Iris pigment epithelial cell (primary cell): ENCODE data around the gene ARID5A.
"Not testable (repeated sequence)": the region's sequence is repeated elsewhere in the genome, so short reads cannot be mapped to it uniquely, and the experiment has no call there.

Experiments
- DNase-seq: peaks from one replicate; pipeline ENCODE4 v3.0.0-alpha.2; 2011; ENCODE audit warnings: low read depth

The ARID5A gene

DNA sequence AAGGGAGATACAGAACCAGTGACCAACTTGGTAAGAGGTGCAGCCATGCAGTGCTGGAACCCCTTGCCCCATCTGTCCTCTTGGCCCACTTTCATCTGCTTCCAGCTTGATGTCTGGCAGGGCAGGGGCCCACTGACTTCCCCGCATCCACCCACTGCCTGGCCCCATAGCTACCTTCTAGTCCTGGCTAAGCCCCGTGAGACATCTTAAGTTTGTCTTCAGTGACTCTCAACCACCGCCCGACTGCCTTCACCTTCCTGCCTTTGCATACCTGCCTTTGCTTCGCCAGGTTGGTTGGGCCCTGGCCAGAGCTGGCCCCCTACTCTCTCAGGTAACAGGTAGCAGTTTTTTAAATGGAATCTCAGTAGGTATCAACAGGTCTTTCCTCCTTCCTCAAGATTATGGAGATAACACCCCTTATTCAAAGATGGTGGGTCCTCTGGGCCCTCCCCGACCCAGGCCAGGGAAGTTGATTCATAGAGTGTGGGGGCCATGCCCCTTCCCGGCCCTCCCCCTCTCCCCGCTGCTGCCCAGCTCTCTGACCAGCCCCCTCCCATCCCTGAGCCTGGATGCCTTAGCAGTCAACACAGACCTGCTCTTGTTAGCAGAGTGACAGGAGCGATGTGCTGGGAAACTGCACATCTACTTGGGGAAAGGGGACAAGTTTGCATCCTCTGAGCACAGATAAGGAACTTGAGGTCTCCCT lies 2.8 kb downstream of the ARID5A start:
- DNase-seq = no peak

DNA sequence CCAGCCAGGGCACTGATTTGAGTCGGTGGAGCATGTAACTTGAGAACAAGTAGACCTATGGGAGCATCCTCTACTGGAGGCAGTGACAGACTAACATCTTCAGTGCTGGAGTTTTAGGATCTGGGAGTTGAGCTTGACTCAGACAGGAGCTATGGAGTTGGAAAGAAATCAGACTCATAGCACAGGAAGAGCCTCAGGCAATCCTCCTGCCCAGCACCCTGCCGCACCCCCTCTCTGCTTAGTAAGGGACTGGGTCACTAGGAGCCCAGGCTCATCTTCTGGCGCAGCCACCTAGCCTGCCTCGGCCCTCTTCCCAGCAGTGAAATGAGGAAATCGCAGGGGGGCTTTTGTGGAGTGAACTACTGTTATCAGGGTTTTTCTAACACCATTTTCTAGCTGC lies 3.6 kb downstream of the ARID5A start:
- no peak for DNase-seq

DNA sequence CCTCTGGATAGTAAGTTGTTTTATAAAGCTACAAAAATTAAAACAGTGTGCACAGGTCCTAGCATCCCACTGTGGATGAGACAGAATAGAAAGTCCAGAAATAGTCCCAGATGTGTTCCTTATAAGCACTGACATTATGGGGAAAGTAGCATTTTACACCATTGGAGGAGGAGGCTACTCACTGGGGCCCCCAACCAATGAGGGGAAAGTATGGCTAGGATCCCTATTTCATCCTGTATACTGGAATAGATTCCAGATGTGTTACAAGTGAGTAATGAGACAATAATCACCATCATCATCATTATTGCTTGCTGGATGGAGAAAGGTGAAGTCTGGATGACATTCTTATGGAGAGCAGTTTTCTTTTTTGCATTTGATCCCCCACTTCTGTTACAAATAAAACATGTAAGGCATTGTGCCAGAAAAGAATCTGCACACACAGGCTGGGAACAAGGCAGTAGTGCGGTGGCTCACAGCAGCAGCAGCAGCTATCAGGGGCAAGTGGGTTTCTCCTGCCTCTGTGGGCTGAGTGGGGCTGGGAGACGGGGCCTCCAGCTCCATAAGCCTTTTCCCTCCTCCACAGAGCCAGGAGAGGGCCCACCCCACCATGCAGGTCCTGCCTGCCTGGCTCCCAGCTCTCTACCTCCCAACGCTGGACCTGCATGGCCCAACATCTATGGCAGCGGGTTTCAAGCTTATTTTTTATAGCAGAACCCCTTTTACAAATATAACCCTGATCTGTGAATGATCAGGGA lies 5.0 kb downstream of the ARID5A start:
- no peak for DNase-seq

GRCh38 chr2:96542357-96542977 lies 5.9 kb downstream of the ARID5A start:
- no peak for DNase-seq

GRCh38 chr2:96546321-96546720 lies 9.8 kb downstream of the ARID5A start:
- no peak for DNase-seq

DNA sequence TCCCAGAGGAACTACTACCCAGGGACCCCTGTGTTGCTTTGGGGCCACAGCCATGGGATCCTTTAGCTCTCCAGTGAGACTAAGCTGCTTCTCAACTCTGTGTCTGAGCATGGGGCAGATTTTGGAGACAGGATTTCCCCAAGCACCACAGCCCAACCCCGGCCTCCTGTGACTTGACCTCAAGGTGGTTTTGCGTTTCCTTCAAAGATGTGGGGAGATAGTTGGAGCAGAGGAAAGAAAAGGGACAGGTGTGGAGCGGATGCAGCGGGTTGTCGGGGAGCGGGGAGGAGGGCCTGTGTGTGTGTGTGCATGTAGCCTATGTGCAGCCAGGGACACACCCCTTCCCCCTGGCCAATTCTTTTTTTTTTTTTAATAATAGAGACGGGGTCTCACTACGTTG lies 10.2 kb downstream of the ARID5A start:
- no peak for DNase-seq

GRCh38 chr2:96547203-96547641 lies 10.7 kb downstream of the ARID5A start:
- DNase-seq = no peak

- DNase-seq = no peak
Observed at GRCh38 chr2:96547731-96548171, 11.2 kb downstream of the ARID5A start.

DNA sequence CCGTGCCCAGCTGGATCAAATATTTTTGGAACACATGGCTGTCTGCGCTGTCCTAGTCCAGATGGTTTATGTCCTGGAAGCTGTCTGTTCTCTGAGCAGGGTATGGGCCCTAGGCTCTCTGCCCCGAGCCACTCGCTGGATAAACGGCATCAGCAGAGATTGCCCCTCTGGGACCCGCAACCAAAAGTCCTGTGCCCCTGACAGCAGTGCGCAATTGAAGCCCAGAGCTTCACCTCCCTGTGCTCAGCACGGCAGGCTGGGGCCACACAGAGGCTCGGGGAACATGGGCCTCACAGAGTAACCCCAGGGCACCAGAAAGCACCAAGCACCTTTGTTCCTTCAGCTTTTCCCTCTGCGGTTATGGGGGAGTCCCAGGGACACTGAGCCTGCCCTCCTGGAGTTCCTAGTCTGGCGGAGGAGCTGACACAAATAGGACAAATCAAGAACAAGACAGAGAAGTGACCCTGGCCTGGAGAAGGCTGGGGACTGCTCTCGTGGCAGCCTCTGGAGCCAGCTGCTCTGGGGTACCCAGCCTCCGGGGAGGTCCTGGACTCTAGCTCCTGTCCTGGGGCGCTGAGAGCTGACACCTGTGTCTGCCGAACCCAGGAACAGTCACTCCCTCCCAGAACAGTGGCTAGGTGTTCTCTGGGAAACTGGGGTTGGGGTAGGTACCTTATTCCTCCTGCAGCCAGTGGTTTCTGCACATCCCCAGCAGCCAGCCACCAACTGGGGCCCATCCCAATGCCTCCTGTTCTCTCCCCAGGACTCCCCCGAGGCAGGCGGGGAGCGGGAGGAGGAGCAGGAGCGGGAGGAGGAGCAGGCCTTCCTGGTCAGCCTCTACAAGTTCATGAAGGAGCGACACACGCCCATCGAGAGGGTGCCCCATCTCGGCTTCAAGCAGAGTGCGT lies 12.3 kb downstream of the ARID5A start:
- no peak for DNase-seq

- DNase-seq = no peak
Observed at GRCh38 chr2:96549466-96549785, 12.9 kb downstream of the ARID5A start.

DNA sequence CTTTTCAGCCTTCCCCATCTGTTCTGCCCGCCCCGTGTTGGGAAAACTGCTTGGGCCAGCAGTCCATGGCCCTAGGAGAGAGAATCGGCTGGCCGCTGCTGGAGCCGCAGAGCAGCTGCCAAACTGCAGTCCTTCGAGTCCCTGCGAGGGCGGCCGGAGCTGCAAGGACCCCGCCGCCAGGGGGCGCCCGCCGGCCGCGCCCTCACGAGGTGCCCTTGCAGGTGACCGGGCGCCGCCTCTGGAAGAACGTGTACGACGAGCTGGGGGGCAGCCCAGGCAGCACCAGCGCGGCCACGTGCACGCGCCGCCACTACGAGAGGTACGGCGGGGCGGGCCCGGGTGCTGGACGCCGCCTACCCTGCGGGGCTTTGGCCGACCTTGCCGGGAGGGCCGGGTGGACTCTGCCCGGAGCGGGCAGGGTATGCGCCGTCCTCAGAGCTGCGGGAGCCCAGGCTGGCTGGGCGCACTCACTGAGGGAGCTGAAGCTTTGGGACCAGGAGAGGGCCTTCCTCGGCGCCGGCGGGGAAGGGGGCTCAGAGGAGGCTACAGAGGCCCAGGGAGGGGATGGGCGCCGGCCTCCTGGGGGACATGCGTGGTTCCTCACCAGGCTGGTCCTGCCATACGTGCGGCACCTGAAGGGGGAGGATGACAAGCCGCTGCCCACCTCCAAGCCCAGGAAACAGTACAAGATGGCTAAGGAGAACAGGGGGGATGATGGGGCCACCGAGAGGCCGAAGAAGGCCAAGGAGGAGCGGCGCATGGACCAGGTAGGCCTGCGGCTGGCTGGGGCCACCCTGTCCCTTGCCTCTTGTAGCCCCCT lies 13.6 kb downstream of the ARID5A start:
- DNase-seq = no peak

DNA sequence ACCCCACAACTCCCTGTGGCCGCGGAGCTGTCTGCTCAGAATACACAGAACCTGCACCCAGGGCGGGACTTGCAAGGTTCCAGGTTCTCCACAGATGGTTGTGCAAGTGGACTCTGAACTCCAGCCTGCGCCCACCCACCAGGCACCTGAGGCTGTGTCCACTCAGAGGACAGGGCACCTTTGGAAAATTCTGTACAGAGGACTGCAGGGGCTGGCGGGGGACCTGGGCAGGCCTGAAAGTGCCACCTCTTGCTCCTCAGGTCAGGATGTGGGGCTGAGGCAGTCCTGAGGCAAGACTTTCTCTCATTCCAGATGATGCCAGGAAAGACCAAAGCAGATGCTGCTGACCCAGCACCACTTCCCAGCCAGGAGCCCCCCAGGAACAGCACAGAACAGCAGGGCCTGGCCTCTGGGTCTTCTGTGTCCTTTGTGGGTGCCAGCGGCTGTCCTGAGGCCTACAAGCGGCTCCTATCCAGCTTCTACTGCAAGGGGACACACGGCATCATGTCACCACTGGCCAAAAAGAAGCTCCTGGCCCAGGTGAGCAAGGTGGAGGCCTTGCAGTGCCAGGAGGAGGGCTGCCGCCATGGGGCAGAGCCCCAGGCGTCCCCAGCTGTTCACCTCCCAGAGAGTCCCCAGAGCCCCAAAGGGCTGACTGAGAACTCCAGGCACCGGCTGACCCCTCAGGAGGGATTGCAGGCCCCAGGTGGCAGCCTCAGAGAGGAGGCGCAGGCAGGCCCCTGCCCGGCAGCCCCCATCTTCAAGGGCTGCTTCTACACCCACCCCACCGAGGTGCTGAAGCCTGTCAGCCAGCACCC lies 14.4 kb downstream of the ARID5A start:
- no peak for DNase-seq

DNA sequence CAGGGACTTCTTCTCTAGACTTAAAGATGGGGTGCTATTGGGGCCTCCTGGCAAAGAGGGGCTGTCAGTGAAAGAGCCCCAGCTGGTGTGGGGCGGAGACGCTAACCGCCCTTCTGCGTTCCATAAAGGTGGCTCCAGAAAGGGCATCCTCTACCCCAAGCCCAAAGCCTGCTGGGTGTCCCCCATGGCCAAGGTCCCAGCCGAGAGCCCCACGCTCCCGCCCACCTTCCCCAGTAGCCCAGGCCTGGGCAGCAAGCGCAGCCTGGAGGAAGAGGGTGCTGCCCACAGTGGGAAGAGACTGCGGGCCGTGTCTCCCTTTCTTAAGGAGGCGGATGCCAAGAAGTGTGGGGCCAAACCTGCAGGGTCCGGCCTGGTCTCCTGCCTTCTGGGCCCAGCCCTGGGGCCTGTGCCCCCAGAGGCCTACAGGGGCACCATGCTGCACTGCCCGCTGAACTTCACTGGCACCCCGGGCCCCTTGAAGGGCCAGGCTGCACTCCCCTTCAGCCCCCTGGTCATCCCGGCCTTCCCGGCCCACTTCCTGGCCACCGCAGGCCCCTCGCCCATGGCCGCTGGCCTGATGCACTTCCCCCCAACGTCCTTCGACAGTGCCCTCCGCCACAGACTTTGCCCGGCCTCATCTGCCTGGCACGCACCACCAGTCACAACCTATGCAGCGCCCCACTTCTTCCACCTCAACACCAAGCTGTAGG lies 15.2 kb downstream of the ARID5A start:
- DNase-seq = no peak

DNA sequence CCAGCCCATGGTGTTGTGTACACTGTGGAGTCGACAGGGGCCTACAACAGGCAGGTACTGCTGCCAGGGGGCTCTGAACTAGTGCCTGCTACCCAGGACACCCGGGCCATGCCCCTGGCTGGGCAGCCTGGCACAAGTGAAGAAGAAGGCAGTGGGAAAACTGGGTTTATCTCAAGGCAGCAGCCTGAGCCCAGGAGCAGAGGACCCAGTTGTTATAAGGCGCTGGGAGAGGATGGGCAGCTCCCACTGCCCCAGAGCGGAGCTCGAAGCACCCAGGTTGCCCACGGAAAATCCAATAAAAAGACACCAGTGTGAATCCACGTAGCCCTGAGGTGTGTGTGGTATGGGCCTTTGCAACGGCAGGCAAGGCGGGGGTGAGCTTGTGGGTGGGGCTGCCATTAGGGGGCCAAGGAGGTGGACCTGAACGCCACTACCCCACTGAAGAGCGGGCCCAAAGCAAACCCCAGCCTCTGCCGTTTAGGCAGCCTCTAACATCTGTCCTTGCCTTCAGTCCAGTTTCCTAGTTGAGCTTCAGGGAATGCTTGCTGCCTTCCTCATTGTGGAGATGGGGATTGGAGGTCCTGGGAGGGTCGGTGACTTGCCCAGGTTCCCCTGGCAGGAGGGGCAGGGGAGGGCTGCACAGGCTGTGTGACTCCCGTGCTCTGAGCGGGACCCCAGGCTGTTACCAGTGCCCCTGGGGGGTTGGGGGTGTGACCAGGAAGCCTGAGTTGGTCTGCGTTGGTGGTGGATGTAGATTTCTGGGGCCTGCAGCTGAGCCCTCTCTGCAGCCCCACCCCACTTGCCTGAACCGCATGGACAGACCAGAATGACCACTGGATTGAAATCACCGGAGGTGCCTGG lies 16.0 kb downstream of the ARID5A start:
- no peak for DNase-seq

- no peak for DNase-seq
Observed at GRCh38 chr2:96553176-96553956, 16.8 kb downstream of the ARID5A start.

- not testable (repeated sequence) for DNase-seq
Observed at GRCh38 chr2:96553957-96554292, 17.4 kb downstream of the ARID5A start.

DNA sequence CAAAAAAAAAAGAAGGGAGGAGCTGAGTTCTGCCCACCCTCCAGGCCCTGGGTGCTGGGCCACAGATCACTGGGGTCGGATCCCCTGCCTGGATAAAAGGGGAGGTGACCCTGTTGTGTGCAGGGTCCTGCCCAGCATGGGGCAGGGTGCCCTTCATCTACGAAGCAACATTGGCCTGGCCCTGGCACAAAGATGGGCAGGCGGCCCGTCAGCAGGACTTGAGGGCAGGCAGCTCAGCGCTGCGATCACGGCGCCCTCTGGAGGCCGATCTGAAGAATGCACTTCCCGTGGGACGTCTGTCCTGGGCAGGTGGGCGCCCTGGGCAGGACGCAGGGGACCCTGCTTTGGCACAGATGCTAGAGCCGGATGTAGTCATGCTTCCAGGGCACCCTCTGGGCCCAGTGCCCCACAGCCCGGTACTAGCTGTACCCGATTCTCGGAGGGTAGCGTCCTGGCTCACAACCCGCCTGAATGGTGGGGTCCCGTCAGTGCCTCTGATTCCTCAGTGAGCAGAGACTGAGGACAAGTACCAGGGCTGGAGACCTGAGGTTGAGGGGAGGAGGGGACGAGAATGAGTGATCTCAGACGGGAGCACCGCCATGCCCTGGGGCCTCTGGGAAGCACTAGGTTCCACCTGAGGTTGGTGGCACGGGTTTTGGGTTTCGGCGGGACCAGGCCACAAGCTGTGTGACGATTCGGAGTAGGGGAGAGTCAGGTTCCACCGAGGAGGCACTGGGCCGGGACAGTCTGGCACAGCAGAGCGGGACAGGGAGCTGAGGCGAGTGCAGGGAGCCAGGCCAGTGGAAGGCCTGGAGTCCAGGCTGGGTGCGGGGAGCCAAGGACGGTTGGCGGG lies 18.0 kb downstream of the ARID5A start:
- DNase-seq = peak; percentile 41
